GM15510 (cell line): ENCODE measurements around the gene SURF2.

Source experiments
- POLR2A ChIP-seq: IDR thresholded peaks from 3 replicates; pipeline ENCODE4 v1.6.1; 2011; ENCODE audit warnings: borderline replicate concordance; ENCODE audit not compliant: insufficient read length; ENCODE audit errors: extremely low read depth

The SURF2 gene

GRCh38 chr9:133348718-133349573, 7.4 kb upstream of the SURF2 start:
- peak; percentile 9 for TF ChIP-seq POLR2A

- TF ChIP-seq POLR2A = no peak
Measured at GRCh38 chr9:133349965-133350616, 6.3 kb upstream of the SURF2 start.

GRCh38 chr9:133351526-133351907, 4.8 kb upstream of the SURF2 start:
- no peak for TF ChIP-seq POLR2A

GRCh38 chr9:133351908-133352634, 4.3 kb upstream of the SURF2 start:
- TF ChIP-seq POLR2A = no peak

- peak; percentile 15 for TF ChIP-seq POLR2A
Measured at GRCh38 chr9:133352635-133353340, 3.6 kb upstream of the SURF2 start.

GRCh38 chr9:133353548-133353947, 2.8 kb upstream of the SURF2 start:
- TF ChIP-seq POLR2A = no peak

- no peak for TF ChIP-seq POLR2A
Measured at GRCh38 chr9:133354766-133355165, 1.6 kb upstream of the SURF2 start.

GRCh38 chr9:133355881-133356357, 431 bp upstream of the SURF2 start:
- no peak for TF ChIP-seq POLR2A

GRCh38 chr9:133357656-133358055, 1.3 kb downstream of the SURF2 start:
- TF ChIP-seq POLR2A = no peak

- no peak for TF ChIP-seq POLR2A
Measured at GRCh38 chr9:133359399-133360175, 3.2 kb downstream of the SURF2 start.

- no peak for TF ChIP-seq POLR2A
Measured at GRCh38 chr9:133360400-133361393, 4.3 kb downstream of the SURF2 start.

GRCh38 chr9:133361507-133362092, 5.2 kb downstream of the SURF2 start:
- no peak for TF ChIP-seq POLR2A
